HG03558 (cell line): ENCODE results near the gene FMO1.
"Not testable (repeated sequence)": the region's sequence is repeated elsewhere in the genome, so short reads cannot be mapped to it uniquely, and the experiment has no call there.

Source experiments
- ATAC-seq: cut with Tn5 transposase; IDR thresholded peaks from one replicate; pipeline ENCODE4 v1.9.1; 2021; ENCODE audit warnings: moderate number of reproducible peaks; ENCODE audit not compliant: unreplicated experiment; ENCODE audit errors: extremely low read depth

FMO1 gene, protein sequence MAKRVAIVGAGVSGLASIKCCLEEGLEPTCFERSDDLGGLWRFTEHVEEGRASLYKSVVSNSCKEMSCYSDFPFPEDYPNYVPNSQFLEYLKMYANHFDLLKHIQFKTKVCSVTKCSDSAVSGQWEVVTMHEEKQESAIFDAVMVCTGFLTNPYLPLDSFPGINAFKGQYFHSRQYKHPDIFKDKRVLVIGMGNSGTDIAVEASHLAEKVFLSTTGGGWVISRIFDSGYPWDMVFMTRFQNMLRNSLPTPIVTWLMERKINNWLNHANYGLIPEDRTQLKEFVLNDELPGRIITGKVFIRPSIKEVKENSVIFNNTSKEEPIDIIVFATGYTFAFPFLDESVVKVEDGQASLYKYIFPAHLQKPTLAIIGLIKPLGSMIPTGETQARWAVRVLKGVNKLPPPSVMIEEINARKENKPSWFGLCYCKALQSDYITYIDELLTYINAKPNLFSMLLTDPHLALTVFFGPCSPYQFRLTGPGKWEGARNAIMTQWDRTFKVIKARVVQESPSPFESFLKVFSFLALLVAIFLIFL

GRCh38 chr1:171248302-171248701, at the start of gene FMO1:
TSS of gene FMO1 (plus strand) at chr1:171248494. CDS start at chr1:171258088, 9,594 bp downstream.
- no peak for ATAC-seq

- ATAC-seq = no peak
These were observed 44.0 kb upstream of the FMO1 start for GRCh38 chr1:171204296-171204695.

- ATAC-seq = no peak
These were observed 41.9 kb upstream of the FMO1 start for GRCh38 chr1:171206204-171206977.

- no peak for ATAC-seq
These were observed 41.3 kb upstream of the FMO1 start for GRCh38 chr1:171206978-171207355.

DNA sequence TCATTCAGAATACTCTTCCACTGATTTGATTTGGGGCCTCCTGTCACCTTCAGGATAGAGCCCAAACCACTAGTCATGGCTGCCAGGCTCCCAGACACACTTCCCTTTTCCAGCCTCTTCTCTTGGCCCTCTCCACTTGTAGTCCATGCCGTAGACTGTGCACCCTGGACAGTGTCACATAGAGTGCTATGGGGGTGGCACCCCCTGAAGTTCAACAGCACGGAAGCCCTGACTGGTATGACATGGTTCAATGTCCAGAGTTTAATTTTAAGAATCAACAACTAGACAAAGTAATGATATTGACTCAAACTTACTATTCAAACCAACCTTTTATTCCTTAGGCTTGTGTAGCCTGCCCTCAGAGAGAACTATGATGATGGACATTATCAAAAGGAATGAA, 40.9 kb upstream of the FMO1 start:
- ATAC-seq = no peak

GRCh38 chr1:171210355-171210754, 37.9 kb upstream of the FMO1 start:
- no peak for ATAC-seq

- ATAC-seq = no peak
These were observed 35.5 kb upstream of the FMO1 start for GRCh38 chr1:171212607-171213351.

- no peak for ATAC-seq
These were observed 34.5 kb upstream of the FMO1 start for GRCh38 chr1:171213559-171214454.

DNA sequence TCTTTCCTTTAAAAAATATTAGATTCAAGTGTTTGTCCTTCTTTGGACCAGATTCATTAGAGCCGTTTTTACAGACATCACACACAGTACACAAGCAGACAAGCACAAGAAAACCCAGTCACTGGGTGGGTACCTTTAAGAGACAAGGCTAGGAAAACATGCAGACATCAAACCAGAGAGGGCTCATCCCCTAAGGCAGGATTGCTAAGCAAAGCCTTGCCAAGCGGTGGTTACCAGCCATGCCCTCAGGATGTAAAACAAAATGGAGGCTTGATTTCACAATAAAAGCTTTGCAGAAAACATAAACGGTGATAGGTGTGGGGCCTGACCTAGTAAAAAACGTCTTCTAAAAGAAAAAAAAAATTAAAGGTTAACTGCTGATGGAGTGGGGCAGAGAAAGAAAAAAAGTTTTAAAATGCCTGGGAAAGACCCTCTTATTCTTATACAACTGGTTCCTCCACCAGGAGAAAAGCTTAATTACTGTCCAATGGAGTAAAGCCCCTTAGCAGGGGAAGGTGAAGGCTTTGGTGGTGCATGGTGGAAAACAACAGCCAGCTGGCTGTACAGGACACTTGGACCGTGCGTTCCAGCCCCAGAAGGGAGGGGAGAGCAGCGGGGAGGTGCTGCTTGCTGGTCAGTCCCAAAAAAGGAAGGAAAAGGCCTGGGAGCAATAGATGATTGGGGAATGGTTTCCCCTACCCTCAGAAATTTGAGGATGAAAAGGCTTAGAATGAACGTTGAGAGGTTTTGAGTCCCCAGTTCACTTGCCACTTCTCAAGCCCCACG, 30.4 kb upstream of the FMO1 start:
- no peak for ATAC-seq

DNA sequence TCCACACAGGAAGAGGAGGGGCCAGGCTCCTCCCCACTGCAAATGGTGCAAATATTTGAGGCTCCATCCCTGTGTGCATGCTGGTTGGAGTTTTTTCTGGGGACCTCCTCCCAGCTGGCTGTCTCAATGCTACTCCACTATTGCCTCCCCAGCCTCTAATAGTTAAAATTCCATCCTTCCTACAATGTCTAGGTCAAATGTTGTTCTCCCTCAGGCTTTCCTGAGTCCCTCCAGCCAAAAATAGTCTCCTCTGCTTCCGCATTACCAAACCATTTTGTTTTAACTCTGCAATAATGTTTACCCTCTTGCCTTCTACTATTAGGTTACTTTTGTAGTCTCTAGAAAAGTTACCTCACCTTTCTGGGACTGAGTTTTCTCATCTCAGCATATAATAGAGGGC, 29.6 kb upstream of the FMO1 start:
- no peak for ATAC-seq

- no peak for ATAC-seq
These were observed 28.8 kb upstream of the FMO1 start for GRCh38 chr1:171219346-171220080.

GRCh38 chr1:171220081-171220420, 28.2 kb upstream of the FMO1 start:
- no peak for ATAC-seq

DNA sequence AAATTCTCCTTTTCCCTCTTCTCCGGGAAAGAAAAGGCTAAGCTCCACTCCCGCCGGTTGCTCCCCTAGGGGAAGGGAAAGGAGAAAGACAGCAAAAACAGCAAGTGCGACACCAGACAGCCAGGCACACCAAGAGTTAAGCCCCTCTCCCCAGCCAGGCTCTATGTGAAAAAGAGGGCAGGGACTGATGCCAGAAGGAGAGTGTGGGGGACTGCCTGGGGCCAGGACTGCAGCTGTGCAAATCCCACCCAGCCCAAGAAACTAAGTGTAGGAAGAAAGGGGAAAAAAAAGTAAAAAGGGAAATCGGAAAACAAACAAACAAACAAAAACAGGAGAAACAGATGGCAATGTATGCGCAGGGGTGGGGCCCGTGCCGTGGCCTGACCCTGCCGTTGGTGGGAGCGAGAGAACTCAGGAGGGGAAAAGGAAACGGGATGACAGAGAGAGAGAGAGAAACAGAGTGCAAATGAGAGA, 27.7 kb upstream of the FMO1 start:
- ATAC-seq = no peak

DNA sequence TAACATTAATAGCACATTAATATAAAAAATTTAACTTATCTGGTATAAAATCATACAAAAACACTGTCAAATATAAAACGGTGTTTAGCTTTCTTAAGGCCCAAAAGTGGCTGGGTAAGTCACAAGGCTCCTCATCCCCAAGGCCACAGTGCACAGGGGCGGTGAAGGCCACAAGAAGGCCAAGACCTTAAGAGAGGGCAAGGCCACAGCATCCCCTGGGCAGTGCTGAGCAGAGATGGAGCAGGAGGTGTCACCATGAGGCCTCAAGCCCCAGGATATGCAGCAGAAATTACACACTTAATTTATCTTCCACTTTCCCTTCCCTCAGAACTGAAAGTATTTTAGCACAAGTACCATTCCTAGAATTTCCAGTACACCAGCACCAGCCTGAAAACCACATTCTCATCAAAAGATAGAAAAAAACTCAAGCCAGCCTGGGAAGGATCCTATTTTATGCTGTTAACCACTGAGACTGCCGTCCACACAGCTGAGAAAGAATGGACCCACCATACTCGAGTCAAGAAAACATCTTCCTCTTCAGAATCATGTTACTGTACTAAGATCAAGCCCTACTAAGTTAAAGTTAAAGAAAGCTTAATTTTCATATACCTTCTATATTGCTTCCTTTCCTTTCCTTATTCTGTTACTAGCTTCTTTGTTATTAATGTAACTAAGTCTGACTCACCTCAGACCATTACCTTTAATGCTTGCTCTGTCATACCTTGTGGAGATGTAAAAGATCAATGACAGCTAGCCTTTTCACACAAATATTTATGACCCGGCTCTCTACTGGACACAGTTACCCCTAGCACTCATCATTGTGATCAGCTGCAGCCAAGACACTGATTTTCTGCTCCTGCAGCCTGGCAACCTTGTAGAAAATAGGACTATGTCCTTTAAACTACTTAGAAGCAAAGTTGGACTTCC, 26.4 kb upstream of the FMO1 start:
- ATAC-seq = no peak

DNA sequence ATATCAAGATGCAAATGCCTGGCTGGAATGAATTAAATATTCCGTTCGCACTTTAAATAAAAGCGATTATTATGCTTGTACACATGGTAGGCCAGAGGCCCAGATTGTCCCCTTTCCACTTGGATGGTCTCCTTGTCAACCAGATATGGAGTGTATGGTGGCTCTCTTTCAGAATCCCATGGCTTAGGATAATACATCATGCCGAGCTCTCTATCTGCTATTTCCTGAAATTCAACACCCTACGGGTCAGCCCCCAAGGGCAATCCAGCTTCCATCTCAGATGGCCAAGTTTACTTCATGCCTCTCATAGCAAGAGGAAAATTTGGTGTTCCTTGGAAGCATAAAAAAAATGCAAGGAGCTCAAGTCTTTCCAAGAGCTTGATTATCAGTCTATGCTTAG, 25.4 kb upstream of the FMO1 start:
- no peak for ATAC-seq

DNA sequence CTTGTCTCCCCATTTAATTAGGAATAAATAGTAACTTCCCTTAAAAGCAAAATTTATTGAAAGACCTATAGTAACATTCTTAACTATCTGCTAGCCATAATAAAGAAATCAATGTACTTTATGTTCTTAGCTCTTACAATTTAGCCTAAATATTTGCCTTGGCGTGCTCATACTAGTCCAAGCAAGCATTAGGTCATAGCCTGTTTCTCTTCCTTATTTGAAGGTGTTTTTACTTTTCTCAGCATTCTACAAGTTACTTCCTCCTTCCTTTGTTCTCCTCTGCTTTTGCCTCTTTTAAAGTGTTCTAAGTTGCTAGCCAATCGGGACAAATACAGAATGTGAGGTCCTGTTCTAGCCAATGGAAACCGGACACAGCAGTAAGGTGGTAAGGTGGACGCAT, 24.0 kb upstream of the FMO1 start:
- ATAC-seq = not testable (repeated sequence)

DNA sequence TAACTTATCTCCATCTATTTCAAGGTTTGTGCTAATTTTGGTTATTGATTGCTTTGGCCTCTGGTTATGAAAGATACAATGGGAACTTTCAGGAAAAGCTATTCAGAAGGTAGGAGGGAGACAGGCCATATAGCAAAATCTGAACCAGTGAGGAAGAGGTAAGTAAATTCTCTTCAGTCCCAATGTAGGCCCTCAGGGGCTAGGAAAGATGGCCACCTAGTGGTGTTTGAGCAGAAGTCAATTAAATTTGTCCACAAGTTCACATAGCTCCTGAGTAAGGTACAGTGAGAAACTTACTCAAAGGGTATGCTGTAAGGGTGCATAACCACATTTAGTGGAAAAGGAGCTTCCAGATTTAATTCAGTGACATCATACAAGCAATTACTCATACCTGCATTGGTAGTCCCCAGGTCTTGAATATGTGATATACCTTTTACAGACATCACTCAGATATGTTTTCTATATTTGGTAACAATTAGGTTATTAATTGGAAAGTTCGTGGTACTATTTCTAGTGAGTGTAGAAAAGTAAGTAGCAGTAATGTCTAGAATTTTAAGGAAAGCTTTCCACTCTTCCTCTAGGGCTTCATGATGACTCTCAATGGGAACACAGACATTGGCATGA, 21.4 kb upstream of the FMO1 start:
- peak; percentile 94 for ATAC-seq
